ENCODE results near the gene CEP76.

The CEP76 gene

GRCh38 chr18:12702221-12703095 lies at the start of gene CEP76, which contains the start of gene PSMG2:
CEP76 (minus strand) TSS chr18:12702723; CDS start chr18:12702548, 175 bp downstream.
PSMG2 (plus strand) TSS chr18:12703042; CDS start chr18:12703108, 66 bp downstream.
- peak; percentile 86 for DNase-seq

- no peak for DNase-seq
Measured at GRCh38 chr18:12751891-12752290, 49.4 kb upstream of the CEP76 start.

GRCh38 chr18:12751503-12751884 lies 49.0 kb upstream of the CEP76 start:
- DNase-seq = no peak

DNA sequence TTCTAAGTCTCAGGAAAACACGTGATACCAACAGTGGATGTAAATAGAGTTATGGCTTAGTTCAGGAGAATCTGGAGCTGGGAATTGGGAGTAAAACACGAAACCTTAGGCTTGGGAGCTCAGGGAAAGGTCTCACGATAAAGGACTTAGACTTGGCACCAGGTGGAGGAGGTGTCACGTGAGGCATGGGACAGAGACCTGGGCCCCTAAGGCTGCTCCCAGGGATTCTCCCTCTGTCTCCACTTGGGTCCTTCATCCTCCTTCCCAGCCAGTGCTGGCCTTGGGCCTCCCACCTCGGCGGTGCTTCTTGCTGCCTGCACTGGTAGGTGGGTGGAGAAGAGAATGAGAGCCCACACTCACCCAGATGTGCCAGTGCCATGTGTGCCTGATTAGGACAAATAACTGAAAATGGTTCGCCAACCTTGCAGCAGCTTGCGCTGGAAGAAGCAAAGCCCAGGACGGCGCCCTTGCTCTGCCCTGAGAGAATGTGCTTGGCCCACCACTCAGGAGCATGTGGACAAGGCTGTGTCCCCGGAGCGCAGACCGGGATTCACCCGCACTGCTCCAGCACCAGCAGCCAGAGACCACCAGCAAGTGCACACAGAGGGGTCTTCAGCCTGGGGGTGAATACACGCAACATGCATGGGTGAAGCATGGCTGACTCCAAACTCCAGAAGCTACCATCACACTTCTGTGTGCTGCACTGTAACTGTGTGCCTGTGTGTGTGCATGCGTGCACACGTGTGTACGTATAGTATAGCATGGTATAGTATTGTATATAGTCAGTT lies 48.4 kb upstream of the CEP76 start:
- no peak for DNase-seq

DNA sequence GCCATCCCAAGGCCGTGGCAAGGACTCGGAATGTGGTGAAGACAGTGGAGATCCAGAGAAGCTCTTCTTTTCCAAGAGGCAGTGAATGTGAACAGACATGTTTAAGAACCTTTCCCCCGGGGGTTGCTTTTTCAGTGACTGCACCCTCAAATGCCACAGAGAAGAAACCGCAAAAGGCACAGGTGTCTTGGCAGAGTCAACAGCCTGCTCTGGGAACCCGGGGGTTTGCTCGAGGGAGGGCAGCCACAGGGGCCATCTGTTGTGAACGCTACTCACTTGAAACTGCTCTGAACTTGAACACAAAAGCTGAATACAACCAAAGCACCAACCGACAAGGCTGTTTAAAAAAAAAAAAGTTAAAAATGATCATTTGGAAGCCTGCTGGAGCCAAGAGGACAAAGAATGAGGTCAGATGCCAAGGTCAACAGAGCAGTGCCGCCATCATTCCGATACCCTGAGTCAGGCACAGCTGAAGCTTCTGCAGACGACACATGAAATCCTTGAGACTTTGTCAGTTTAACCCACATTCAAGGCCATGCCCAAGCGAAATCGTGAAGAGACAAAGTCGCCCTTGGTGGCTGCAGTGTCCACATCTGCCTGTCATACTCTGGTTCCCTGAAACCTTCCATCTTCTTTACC lies 47.7 kb upstream of the CEP76 start:
- peak; percentile 24 for DNase-seq

GRCh38 chr18:12749121-12749520 lies 46.6 kb upstream of the CEP76 start:
- DNase-seq = no peak

DNA sequence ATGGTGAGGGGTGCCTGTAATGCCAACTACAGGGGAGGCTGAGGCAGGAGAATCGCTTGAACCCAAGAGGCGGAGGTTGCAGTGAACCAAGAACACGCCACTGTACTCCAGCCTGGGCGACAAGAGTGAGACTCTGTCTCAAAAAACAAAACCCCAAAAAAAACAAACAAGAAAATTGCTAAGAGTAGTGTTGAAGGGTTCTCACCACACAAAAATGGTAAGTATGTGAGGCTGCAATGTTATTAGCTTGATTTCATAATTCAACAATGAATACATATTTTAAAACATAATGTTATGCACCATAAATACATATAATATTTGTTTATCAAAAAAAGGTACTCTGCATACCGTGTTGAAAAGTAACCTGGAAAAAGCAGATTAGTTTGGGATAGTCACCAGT lies 46.1 kb upstream of the CEP76 start:
- no peak for DNase-seq

DNA sequence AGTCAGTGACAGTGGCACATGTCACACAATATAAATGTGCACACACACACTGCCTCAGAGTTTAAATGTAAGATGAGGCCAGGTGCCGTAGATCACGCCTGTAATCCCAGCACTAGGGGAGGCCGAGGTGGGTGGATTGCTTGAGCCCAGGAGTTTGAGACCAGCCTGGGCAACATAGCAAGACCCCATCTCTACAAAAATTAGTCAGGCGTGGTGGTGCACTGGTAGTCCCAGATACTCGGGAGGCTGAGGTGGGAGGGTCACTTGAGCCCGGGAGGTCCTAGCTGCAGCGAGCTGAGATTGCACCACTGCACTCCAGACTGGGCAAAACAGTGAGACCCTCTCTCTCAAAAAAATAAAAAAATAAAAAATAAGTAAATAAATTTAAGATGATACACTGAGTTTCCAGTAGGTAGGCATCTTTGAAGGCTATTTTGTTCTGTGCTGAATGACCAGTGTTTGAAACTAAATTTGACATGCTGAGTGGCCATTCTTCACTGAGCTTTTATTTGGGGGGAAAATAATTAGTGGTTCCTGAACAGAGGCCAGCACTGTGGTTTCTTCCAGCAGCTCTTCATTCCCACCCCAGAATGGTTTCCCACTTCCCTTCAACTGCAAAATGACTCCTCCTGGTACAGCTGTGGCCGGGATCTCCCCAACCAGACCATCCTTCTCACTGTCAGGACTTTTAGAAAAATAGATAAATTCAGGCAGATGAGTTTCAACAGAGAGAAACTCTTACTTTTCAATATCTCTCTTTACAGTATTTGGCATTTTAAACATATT lies 45.2 kb upstream of the CEP76 start:
- no peak for DNase-seq

GRCh38 chr18:12745095-12745795 lies 42.7 kb upstream of the CEP76 start:
- DNase-seq = no peak

- no peak for DNase-seq
Measured at GRCh38 chr18:12744103-12744502, 41.6 kb upstream of the CEP76 start.

GRCh38 chr18:12742453-12742852 lies 39.9 kb upstream of the CEP76 start:
- no peak for DNase-seq

DNA sequence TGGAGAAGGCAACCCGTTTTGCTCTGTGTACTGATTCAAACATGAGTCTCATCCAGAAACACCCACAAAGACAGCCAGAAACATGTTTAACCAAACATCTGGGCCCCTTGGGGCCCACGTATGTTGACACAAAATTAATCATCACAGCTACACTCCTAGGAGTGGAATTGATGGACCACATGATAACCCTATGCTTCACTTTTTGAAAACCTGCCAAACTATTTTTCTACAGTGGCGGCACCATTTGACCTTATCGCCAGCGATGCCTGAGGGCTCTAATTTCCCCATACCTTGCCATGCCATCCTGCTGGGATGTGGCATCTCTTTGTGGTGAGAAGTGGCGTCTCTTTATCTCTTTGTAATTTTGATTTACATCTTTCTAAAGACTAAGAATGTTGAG lies 38.8 kb upstream of the CEP76 start:
- DNase-seq = no peak

- no peak for DNase-seq
Measured at GRCh38 chr18:12737243-12737902, 34.9 kb upstream of the CEP76 start.

- DNase-seq = peak; percentile 35
Measured at GRCh38 chr18:12726774-12727550, 24.4 kb upstream of the CEP76 start.

DNA sequence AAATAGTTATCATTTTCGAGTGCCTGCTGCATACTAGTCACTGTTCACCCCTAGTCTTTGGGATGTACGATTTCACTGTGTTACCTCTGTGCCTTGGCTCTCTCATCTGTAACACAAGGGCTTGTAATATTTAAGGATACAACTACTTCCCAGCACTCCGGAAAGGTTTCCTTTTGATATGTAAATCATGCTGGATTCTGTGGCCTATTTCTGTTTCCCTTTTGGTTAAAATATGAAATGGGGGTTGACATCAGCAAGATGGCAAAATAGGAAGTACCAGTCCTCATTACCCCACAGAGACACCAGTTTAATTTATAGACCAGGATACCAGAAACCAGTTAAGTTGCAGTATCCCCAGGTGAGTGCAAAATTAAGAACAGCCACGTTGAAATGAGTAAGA lies 23.8 kb upstream of the CEP76 start:
- DNase-seq = no peak

GRCh38 chr18:12722731-12723130 lies 20.2 kb upstream of the CEP76 start:
- DNase-seq = no peak

GRCh38 chr18:12721495-12722275 lies 19.2 kb upstream of the CEP76 start:
- DNase-seq = no peak

DNA sequence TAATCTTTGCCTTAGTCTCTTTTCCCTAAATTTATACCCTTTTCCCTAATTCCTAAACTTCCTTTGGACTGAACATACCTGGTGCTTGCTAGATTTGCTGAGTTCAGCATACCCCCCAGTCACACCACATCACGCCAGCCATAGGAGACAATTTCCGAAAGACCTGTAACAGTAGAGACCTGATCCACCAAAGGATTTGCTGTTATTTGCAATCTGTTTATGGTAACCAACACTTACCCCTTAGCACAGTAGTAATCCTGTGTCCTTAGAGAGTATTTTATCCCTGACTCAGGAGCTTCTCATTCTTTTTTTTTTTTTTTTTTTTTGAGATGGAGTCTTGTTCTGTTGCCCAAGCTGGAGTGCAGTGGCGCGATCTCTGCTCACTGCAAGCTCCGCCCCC lies 8.9 kb upstream of the CEP76 start:
- DNase-seq = no peak

DNA sequence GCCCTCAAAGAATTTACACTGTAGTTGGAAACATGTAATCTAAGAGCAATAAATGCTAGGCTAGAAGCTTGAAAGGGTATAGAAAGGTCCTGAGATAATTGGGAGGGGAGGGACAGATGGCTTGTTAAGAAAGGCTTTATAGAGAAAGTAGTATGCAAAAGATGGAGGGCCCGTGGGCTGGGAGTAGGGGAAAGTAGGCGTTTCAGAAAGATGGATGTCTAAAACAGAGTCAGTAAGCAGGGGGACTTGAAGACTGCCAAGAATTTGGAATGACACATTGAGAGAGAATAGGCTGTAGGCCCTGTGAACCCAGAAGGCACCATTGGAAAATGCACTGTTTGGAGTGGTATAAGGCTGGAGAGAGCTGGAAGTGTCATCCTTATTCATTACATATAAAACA lies 1.1 kb upstream of the CEP76 start:
- no peak for DNase-seq

DNA sequence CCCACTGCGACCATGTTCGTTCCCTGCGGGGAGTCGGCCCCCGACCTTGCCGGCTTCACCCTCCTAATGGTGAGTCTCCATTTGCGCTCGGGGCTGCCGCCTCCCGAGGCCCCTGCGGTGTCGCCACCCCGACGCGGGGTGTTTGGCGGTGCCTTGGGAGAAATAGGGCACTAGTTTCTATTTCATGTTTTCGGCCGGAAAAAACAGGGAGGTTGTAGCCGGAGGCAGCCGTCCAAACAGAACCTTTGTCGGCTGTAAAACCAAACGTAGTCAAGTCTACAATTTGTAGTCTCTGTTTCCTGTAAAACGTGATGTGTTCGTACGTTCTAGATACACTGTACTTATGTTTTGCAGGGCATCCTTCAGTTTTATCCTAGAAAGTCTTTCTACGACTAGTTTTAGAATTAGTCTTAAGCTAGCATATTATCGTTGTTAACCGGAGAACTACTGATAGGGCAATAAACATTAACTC lies 609 bp upstream of the CEP76 start:
- DNase-seq = no peak

Measured in CD4-positive, alpha-beta T cell treated with Interleukin-15 for 1 hour (primary cell).